WTC11 (cell line): ENCODE results near the gene BCAM. TPM values are rescaled to one million over a fixed set of nuclear protein-coding genes. Genes with fewer than 3 reads are reported as not detected.

Source experiments
- ATAC-seq: fragments of 200-7000 bp; cut with Tn5 transposase; 2 replicates; pipeline ENCODE4 v1.10.0; 2021; ENCODE audit warnings: mild to moderate bottlenecking, moderate library complexity
- CTCF ChIA-PET: fragments of 300-600 bp; sonication (Branson Sonifier 250); formaldehyde crosslinking; loops from one replicate; lab custom pipeline; 2021; ENCODE audit warnings: antibody characterized with exemption; lab: Charles Lee
- POLR2A ChIA-PET: fragments of 350-600 bp; sonication (Branson Sonifier 250); formaldehyde crosslinking; loops from one replicate; lab custom pipeline; 2021; ENCODE audit warnings: antibody characterized with exemption; lab: Charles Lee
- DNase-seq: peaks from one replicate; pipeline ENCODE4 v3.0.0; 2021; ENCODE audit warnings: low spot score
- H3K27ac Mint-ChIP-seq: 2 replicates; pipeline ENCODE4 v1.8.0; 2021; ENCODE audit warnings: mixed read lengths
- H3K27me3 Mint-ChIP-seq: 2 replicates; pipeline ENCODE4 v1.8.0; 2021; ENCODE audit warnings: low read depth, mild to moderate bottlenecking, moderate library complexity, mixed read lengths
- H3K36me3 Mint-ChIP-seq: 2 replicates; pipeline ENCODE4 v1.8.0; 2021; ENCODE audit warnings: mixed read lengths
- H3K4me1 Mint-ChIP-seq: 2 replicates; pipeline ENCODE4 v1.8.0; 2022; ENCODE audit warnings: mixed read lengths
- H3K4me3 Mint-ChIP-seq: 2 replicates; pipeline ENCODE4 v1.8.0; 2021; ENCODE audit warnings: mild to moderate bottlenecking, moderate library complexity, mixed read lengths
- H3K9me3 Mint-ChIP-seq: 2 replicates; pipeline ENCODE4 v1.8.0; 2021; ENCODE audit warnings: mixed read lengths
- CBFB ChIP-seq: sonication (generic); formaldehyde crosslinking; IDR thresholded peaks from 2 replicates; pipeline ENCODE4 v1.8.1; 2022; ENCODE audit warnings: mild to moderate bottlenecking, low read depth, missing genetic modification reagents
- ELF4 ChIP-seq: sonication (generic); formaldehyde crosslinking; IDR thresholded peaks from 2 replicates; pipeline ENCODE4 v1.8.1; 2022; ENCODE audit warnings: low read depth, mild to moderate bottlenecking, moderate library complexity, missing genetic modification reagents
- ESRRA ChIP-seq: sonication (generic); formaldehyde crosslinking; IDR thresholded peaks from 2 replicates; pipeline ENCODE4 v1.8.1; 2022; ENCODE audit warnings: mild to moderate bottlenecking, missing genetic modification reagents, borderline replicate concordance
- FOXK1 ChIP-seq: sonication (generic); formaldehyde crosslinking; IDR thresholded peaks from 2 replicates; pipeline ENCODE4 v1.8.0; 2022; ENCODE audit warnings: mild to moderate bottlenecking, moderate library complexity, missing genetic modification reagents
- KAT7 ChIP-seq: sonication (generic); formaldehyde crosslinking; IDR thresholded peaks from 2 replicates; pipeline ENCODE4 v1.8.1; 2023; ENCODE audit warnings: missing genetic modification reagents, mild to moderate bottlenecking, borderline replicate concordance
- MYBL2 ChIP-seq: sonication (generic); formaldehyde crosslinking; IDR thresholded peaks from 2 replicates; pipeline ENCODE4 v1.8.1; 2023; ENCODE audit warnings: mild to moderate bottlenecking, moderate library complexity, missing genetic modification reagents
- OVOL2 ChIP-seq: fragments of 250-450 bp; sonication (Bioruptor Pico); IDR thresholded peaks from 2 replicates; pipeline ENCODE4 v1.9.0; 2021; ENCODE audit warnings: mild to moderate bottlenecking, borderline replicate concordance
- SMAD4 ChIP-seq: sonication (generic); formaldehyde crosslinking; IDR thresholded peaks from 2 replicates; pipeline ENCODE4 v1.8.0; 2022; ENCODE audit warnings: mild to moderate bottlenecking, missing genetic modification reagents
- ZNF121 ChIP-seq: sonication (generic); formaldehyde crosslinking; IDR thresholded peaks from 2 replicates; pipeline ENCODE4 v1.8.0; 2023; ENCODE audit warnings: missing genetic modification reagents
- ZNF232 ChIP-seq: sonication (generic); formaldehyde crosslinking; IDR thresholded peaks from 2 replicates; pipeline ENCODE4 v1.8.0; 2022; ENCODE audit warnings: mild to moderate bottlenecking, missing genetic modification reagents
- ZNF396 ChIP-seq: fragments of 250-450 bp; sonication (Bioruptor Pico); IDR thresholded peaks from 2 replicates; pipeline ENCODE4 v1.8.0; 2021; ENCODE audit warnings: mild to moderate bottlenecking, moderate library complexity, borderline replicate concordance
- total RNA-seq: library from RNA; stranded (reverse); gene quantifications from 3 replicates; pipeline ENCODE4 v1.2.3, GENCODE V29; 2021
- TF ChIP-seq, protein P1 (sequence below): sonication (generic); formaldehyde crosslinking; IDR thresholded peaks from 2 replicates; pipeline ENCODE4 v1.8.0; 2022; ENCODE audit warnings: mild to moderate bottlenecking, missing genetic modification reagents
- TF ChIP-seq, protein P2 (sequence below): sonication (generic); formaldehyde crosslinking; IDR thresholded peaks from 2 replicates; pipeline ENCODE4 v1.8.0; 2023; ENCODE audit warnings: mild to moderate bottlenecking, missing genetic modification reagents
- TF ChIP-seq, protein P3 (sequence below): fragments of 250-450 bp; sonication (Bioruptor Pico); IDR thresholded peaks from 2 replicates; pipeline ENCODE4 v1.9.0; 2021; ENCODE audit warnings: mild to moderate bottlenecking
- TF ChIP-seq, protein P4 (sequence below): sonication (generic); formaldehyde crosslinking; IDR thresholded peaks from 2 replicates; pipeline ENCODE4 v1.8.0; 2022; ENCODE audit warnings: mild to moderate bottlenecking, missing genetic modification reagents
- TF ChIP-seq, protein P5 (sequence below): sonication (generic); formaldehyde crosslinking; IDR thresholded peaks from 2 replicates; pipeline ENCODE4 v1.8.1; 2022; ENCODE audit warnings: mild to moderate bottlenecking, missing genetic modification reagents, moderate library complexity, borderline replicate concordance
- TF ChIP-seq, protein P6 (sequence below): fragments of 250-450 bp; sonication (Bioruptor Pico); IDR thresholded peaks from 2 replicates; pipeline ENCODE4 v1.9.0; 2021; ENCODE audit warnings: mild to moderate bottlenecking, borderline replicate concordance

The BCAM gene
- total RNA-seq, 1 experiment from 2014 or later: 73.1 TPM

DNA sequence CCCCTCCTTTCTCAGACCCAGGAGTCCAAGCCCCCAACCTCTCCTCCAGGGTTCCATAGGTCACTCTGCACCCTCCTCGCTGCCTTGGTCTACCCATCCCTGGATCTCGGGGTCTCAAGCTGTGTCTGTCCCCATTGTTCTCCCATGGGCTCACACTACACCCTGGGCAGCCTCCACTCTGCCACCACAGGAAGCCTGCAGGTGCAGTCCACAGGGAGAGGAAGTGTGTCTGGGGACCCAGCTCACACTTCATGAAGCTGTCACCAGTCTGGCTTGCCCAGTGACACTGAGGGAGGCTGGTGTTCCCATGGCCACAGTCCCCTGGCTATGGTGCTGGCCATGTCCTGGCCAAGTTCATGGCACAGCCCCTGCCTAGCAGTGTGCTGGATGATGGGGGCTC, 42.5 kb downstream of the BCAM start:
- no peak for TF ChIP-seq MYBL2 (CRISPR knock-in tag)
- no peak for TF ChIP-seq SMAD4
- no peak overlapping the region for H3K4me3 Mint-ChIP-seq
- ChIA-PET CTCF (no interaction called here), POLR2A (no interaction called here)
- peaks cover 10% of the 10 kb centered on the region for H3K36me3 Mint-ChIP-seq
- ATAC-seq (no peak), DNase-seq (no peak)
- H3K27me3 Mint-ChIP-seq: no peaks in the 10 kb centered on the region
- H3K4me1 Mint-ChIP-seq: peaks cover 34% of the 10 kb centered on the region
- peak overlapping the region; percentile 80 for H3K27ac Mint-ChIP-seq
- H3K9me3 Mint-ChIP-seq: no peaks in the 10 kb centered on the region

DNA sequence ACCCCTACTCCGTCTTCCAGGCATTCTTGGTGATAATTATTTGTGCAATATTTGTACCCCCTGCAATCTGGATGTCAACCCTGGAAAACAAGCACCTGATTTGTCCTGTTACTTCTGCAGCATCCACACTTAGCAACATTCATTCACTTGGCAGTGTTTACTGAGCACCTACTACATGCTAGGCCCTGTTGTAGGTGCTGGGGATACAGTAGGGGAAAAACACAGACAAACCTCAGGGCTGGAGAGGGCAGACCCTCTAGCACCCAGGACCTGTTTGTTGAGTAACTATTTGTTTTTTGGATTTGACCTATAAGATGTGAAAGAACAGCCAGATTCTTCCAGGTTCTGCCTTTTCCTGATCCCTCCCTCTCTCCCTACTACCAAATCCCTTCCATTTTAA, 46.7 kb downstream of the BCAM start:
- Mint-ChIP-seq H3K4me3 (no peak overlapping the region), H3K4me1 (peaks cover 19% of the 10 kb centered on the region), H3K9me3 (no peaks in the 10 kb centered on the region), H3K36me3 (peaks cover 25% of the 10 kb centered on the region), H3K27me3 (no peaks in the 10 kb centered on the region), H3K27ac (no peak overlapping the region)
- ChIA-PET CTCF (no interaction called here), POLR2A (interaction anchor here (0.6 kb wide), 1 partner anchor 128 kb away, joined by 3 read pairs; no protein-coding TSS in a partner anchor)
- ATAC-seq (no peak), DNase-seq (no peak)
- TF ChIP-seq ZNF121 (no peak), ESRRA (CRISPR knock-in tag) (0 out of 2 replicates have a peak, but pooled peaks have one; percentile 22)

DNA sequence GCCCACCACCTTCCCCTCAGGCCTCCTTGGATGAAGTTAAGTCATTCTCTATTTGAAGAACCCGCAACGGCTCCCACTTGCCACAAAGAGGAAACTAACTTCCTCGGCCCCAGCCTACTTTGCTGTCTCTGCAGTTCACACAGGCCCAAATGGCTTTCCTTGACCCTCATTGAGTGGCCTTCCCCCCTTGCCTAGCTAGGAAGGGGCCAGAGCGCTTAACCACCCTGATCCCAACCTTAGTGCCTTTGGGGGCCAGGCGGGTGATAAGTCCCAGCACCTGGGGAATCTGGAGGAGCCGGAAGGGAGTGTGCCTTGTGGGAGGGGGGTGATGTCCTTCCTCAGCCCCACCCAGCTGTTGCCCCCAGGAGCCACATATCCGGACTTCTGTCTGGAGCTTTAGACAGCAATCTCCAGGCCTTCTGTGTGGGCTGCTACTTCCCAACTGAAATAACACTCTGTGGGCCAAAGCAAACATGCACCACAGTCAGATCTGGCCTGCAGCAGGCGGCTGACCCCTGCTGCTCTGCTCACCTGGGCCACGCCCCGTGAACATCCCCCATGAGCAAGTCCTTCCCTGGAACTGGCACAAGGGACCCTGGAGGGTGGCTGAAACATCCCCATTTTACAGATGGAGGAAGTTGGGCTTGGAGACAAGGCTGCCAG, 47.6 kb downstream of the BCAM start:
- DNase-seq: no peak
- peaks cover 13% of the 10 kb centered on the region for H3K4me1 Mint-ChIP-seq
- no peaks in the 10 kb centered on the region for H3K27me3 Mint-ChIP-seq
- no peak overlapping the region for H3K4me3 Mint-ChIP-seq
- peaks cover 7% of the 10 kb centered on the region for H3K9me3 Mint-ChIP-seq
- H3K27ac Mint-ChIP-seq: peak overlapping the region; percentile 61
- ChIA-PET POLR2A (no interaction called here), CTCF (interaction anchor here (0.6 to 1.6 kb wide), 3 partner anchors 8 to 190 kb away, joined by 3 to 4 read pairs (median 4); no protein-coding TSS in a partner anchor)
- peaks cover 34% of the 10 kb centered on the region for H3K36me3 Mint-ChIP-seq
- ATAC-seq: peak; percentile 59
- TF ChIP-seq, protein P1, sequence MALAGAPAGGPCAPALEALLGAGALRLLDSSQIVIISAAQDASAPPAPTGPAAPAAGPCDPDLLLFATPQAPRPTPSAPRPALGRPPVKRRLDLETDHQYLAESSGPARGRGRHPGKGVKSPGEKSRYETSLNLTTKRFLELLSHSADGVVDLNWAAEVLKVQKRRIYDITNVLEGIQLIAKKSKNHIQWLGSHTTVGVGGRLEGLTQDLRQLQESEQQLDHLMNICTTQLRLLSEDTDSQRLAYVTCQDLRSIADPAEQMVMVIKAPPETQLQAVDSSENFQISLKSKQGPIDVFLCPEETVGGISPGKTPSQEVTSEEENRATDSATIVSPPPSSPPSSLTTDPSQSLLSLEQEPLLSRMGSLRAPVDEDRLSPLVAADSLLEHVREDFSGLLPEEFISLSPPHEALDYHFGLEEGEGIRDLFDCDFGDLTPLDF (CRISPR knock-in tag): no peak
- TF ChIP-seq CBFB (CRISPR knock-in tag): no peak
- TF ChIP-seq FOXK1 (CRISPR knock-in tag): no peak
- TF ChIP-seq, protein P2, sequence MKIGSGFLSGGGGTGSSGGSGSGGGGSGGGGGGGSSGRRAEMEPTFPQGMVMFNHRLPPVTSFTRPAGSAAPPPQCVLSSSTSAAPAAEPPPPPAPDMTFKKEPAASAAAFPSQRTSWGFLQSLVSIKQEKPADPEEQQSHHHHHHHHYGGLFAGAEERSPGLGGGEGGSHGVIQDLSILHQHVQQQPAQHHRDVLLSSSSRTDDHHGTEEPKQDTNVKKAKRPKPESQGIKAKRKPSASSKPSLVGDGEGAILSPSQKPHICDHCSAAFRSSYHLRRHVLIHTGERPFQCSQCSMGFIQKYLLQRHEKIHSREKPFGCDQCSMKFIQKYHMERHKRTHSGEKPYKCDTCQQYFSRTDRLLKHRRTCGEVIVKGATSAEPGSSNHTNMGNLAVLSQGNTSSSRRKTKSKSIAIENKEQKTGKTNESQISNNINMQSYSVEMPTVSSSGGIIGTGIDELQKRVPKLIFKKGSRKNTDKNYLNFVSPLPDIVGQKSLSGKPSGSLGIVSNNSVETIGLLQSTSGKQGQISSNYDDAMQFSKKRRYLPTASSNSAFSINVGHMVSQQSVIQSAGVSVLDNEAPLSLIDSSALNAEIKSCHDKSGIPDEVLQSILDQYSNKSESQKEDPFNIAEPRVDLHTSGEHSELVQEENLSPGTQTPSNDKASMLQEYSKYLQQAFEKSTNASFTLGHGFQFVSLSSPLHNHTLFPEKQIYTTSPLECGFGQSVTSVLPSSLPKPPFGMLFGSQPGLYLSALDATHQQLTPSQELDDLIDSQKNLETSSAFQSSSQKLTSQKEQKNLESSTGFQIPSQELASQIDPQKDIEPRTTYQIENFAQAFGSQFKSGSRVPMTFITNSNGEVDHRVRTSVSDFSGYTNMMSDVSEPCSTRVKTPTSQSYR: no peak
- no peak for TF ChIP-seq ELF4 (CRISPR knock-in tag)
- TF ChIP-seq KAT7 (CRISPR knock-in tag): no peak
- TF ChIP-seq, protein P3, sequence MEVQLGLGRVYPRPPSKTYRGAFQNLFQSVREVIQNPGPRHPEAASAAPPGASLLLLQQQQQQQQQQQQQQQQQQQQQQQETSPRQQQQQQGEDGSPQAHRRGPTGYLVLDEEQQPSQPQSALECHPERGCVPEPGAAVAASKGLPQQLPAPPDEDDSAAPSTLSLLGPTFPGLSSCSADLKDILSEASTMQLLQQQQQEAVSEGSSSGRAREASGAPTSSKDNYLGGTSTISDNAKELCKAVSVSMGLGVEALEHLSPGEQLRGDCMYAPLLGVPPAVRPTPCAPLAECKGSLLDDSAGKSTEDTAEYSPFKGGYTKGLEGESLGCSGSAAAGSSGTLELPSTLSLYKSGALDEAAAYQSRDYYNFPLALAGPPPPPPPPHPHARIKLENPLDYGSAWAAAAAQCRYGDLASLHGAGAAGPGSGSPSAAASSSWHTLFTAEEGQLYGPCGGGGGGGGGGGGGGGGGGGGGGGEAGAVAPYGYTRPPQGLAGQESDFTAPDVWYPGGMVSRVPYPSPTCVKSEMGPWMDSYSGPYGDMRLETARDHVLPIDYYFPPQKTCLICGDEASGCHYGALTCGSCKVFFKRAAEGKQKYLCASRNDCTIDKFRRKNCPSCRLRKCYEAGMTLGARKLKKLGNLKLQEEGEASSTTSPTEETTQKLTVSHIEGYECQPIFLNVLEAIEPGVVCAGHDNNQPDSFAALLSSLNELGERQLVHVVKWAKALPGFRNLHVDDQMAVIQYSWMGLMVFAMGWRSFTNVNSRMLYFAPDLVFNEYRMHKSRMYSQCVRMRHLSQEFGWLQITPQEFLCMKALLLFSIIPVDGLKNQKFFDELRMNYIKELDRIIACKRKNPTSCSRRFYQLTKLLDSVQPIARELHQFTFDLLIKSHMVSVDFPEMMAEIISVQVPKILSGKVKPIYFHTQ (CRISPR knock-in tag): no peak
- no peak for TF ChIP-seq ZNF232 (CRISPR knock-in tag)
- TF ChIP-seq, protein P4, sequence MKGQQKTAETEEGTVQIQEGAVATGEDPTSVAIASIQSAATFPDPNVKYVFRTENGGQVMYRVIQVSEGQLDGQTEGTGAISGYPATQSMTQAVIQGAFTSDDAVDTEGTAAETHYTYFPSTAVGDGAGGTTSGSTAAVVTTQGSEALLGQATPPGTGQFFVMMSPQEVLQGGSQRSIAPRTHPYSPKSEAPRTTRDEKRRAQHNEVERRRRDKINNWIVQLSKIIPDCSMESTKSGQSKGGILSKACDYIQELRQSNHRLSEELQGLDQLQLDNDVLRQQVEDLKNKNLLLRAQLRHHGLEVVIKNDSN: no peak
- TF ChIP-seq, protein P5, sequence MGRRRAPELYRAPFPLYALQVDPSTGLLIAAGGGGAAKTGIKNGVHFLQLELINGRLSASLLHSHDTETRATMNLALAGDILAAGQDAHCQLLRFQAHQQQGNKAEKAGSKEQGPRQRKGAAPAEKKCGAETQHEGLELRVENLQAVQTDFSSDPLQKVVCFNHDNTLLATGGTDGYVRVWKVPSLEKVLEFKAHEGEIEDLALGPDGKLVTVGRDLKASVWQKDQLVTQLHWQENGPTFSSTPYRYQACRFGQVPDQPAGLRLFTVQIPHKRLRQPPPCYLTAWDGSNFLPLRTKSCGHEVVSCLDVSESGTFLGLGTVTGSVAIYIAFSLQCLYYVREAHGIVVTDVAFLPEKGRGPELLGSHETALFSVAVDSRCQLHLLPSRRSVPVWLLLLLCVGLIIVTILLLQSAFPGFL (CRISPR knock-in tag): no peak
- TF ChIP-seq OVOL2 (CRISPR knock-in tag): no peak
- no peak for TF ChIP-seq ZNF396 (CRISPR knock-in tag)
- TF ChIP-seq, protein P6, sequence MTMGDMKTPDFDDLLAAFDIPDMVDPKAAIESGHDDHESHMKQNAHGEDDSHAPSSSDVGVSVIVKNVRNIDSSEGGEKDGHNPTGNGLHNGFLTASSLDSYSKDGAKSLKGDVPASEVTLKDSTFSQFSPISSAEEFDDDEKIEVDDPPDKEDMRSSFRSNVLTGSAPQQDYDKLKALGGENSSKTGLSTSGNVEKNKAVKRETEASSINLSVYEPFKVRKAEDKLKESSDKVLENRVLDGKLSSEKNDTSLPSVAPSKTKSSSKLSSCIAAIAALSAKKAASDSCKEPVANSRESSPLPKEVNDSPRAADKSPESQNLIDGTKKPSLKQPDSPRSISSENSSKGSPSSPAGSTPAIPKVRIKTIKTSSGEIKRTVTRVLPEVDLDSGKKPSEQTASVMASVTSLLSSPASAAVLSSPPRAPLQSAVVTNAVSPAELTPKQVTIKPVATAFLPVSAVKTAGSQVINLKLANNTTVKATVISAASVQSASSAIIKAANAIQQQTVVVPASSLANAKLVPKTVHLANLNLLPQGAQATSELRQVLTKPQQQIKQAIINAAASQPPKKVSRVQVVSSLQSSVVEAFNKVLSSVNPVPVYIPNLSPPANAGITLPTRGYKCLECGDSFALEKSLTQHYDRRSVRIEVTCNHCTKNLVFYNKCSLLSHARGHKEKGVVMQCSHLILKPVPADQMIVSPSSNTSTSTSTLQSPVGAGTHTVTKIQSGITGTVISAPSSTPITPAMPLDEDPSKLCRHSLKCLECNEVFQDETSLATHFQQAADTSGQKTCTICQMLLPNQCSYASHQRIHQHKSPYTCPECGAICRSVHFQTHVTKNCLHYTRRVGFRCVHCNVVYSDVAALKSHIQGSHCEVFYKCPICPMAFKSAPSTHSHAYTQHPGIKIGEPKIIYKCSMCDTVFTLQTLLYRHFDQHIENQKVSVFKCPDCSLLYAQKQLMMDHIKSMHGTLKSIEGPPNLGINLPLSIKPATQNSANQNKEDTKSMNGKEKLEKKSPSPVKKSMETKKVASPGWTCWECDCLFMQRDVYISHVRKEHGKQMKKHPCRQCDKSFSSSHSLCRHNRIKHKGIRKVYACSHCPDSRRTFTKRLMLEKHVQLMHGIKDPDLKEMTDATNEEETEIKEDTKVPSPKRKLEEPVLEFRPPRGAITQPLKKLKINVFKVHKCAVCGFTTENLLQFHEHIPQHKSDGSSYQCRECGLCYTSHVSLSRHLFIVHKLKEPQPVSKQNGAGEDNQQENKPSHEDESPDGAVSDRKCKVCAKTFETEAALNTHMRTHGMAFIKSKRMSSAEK (CRISPR knock-in tag): no peak
